Ishikawa (cell line): ENCODE results near the gene CHMP5.

Experiments used
- CEBPB ChIP-seq: IDR thresholded peaks from 2 replicates; pipeline ENCODE4 v1.6.1; 2012
- EGR1 ChIP-seq: IDR thresholded peaks from 2 replicates; pipeline ENCODE4 v1.6.1; 2012
- EP300 ChIP-seq: IDR thresholded peaks from 2 replicates; pipeline ENCODE4 v1.6.1; 2012; ENCODE audit warnings: borderline replicate concordance
- FOXM1 ChIP-seq: IDR thresholded peaks from 2 replicates; pipeline ENCODE4 v1.6.1; 2012; ENCODE audit warnings: low read depth, borderline replicate concordance
- RAD21 ChIP-seq: IDR thresholded peaks from 2 replicates; pipeline ENCODE4 v1.6.1; 2012; ENCODE audit warnings: low read depth
- TAF1 ChIP-seq: IDR thresholded peaks from 2 replicates; pipeline ENCODE4 v1.6.1; 2012; ENCODE audit warnings: low read depth, mild to moderate bottlenecking
- TCF12 ChIP-seq: IDR thresholded peaks from 2 replicates; pipeline ENCODE4 v1.6.1; 2012; ENCODE audit warnings: low read depth
- TEAD4 ChIP-seq: IDR thresholded peaks from 2 replicates; pipeline ENCODE4 v1.6.1; 2012
- TF ChIP-seq, protein P1 (sequence below): IDR thresholded peaks from 2 replicates; pipeline ENCODE4 v1.6.1; 2012
- TF ChIP-seq, protein P2 (sequence below): IDR thresholded peaks from 2 replicates; pipeline ENCODE4 v1.6.1; 2012; ENCODE audit warnings: low read depth, mild to moderate bottlenecking

DNA sequence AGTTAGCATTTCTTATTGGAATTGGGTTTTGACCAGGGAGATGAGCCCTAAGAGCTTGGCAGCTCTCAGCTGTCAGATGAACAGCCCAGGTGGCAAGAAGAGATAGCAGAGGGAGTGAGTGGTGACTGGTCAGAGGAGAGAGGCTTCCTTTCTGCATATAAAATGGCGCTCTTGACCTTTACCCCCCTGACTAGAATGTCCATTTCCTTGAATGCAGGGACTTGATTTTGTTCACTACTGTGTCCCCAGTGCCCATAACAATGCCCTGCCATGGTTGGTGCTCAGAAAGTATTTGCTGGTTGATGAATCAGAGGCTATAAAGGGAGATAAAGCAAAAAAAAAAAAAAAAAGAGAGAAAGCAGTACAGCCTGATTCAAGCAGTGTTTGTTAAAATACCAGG, 7.2 kb downstream of the CHMP5 start:
- TF ChIP-seq, protein P1, sequence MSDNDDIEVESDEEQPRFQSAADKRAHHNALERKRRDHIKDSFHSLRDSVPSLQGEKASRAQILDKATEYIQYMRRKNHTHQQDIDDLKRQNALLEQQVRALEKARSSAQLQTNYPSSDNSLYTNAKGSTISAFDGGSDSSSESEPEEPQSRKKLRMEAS = no peak
- TF ChIP-seq EP300 = no peak
- no peak for TF ChIP-seq EGR1
- TF ChIP-seq, protein P2, sequence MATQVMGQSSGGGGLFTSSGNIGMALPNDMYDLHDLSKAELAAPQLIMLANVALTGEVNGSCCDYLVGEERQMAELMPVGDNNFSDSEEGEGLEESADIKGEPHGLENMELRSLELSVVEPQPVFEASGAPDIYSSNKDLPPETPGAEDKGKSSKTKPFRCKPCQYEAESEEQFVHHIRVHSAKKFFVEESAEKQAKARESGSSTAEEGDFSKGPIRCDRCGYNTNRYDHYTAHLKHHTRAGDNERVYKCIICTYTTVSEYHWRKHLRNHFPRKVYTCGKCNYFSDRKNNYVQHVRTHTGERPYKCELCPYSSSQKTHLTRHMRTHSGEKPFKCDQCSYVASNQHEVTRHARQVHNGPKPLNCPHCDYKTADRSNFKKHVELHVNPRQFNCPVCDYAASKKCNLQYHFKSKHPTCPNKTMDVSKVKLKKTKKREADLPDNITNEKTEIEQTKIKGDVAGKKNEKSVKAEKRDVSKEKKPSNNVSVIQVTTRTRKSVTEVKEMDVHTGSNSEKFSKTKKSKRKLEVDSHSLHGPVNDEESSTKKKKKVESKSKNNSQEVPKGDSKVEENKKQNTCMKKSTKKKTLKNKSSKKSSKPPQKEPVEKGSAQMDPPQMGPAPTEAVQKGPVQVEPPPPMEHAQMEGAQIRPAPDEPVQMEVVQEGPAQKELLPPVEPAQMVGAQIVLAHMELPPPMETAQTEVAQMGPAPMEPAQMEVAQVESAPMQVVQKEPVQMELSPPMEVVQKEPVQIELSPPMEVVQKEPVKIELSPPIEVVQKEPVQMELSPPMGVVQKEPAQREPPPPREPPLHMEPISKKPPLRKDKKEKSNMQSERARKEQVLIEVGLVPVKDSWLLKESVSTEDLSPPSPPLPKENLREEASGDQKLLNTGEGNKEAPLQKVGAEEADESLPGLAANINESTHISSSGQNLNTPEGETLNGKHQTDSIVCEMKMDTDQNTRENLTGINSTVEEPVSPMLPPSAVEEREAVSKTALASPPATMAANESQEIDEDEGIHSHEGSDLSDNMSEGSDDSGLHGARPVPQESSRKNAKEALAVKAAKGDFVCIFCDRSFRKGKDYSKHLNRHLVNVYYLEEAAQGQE = no peak
- TF ChIP-seq CEBPB = no peak
- TF ChIP-seq RAD21 = no peak
- no peak for TF ChIP-seq TAF1
- TF ChIP-seq FOXM1 = no peak
- no peak for TF ChIP-seq TCF12
- TF ChIP-seq TEAD4 = no peak
